Activated CD4-positive, alpha-beta T cell treated with anti-CD3 and anti-CD28 coated beads, Interleukin-2, Interleukin-4, amounts not matched to agents 100 ng/mL and 50 ng/mL, durations not matched to agents 16 hours and 8 hours (primary cell): ENCODE measurements around the gene BHLHE41.

ENCODE experiments used
- DNase-seq: peaks from one replicate; pipeline ENCODE4 v3.0.0-alpha.2; 2020; ENCODE audit warnings: low spot score

Gene BHLHE41

DNA sequence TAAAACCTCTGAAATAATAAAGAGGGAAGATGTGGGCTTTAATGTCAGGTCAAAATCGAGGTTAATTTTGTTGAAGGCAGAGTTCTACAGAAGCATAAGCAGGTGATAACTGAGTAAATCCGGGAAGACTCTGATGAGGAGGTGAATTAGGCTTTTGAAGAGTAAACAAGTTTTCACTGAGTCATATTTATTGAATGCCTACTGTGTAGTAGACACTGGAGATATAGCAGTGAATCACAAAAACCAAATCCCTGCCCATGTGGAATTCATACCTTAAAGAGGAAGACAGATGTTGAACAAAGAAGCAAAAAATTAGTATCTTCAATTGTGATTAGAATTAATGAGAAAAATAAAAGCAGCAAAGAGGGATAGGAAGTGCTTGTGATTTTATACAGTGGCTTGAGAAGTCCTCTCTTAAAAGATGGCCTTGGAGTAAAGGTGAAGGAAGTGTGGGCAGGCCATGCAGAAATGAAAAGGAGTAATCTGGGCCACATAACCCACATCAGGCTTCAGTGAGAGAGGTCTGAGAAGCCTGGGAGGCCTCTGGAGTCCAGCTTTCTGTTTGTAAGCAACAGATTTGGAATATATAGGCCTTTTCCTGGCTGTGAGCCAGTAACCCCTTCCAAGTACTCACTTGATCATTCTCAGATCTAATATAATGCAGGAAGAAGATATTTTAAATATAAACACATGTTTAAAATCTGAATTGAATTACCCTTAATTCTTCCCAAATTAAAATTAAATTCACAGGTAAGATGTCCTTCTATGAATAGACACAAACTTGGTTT, 46.7 kb downstream of the BHLHE41 start:
- no peak for DNase-seq
